WTC11 (cell line): ENCODE data around the gene TIAL1. TPM values are rescaled to one million over a fixed set of nuclear protein-coding genes. Genes with fewer than 3 reads are reported as not detected.

Experiments used
- ATAC-seq: fragments of 200-7000 bp; cut with Tn5 transposase; 2 replicates; pipeline ENCODE4 v1.10.0; 2021; ENCODE audit warnings: mild to moderate bottlenecking, moderate library complexity
- CTCF ChIA-PET: fragments of 300-600 bp; sonication (Branson Sonifier 250); formaldehyde crosslinking; loops from one replicate; lab custom pipeline; 2021; ENCODE audit warnings: antibody characterized with exemption; lab: Charles Lee
- POLR2A ChIA-PET: fragments of 350-600 bp; sonication (Branson Sonifier 250); formaldehyde crosslinking; loops from one replicate; lab custom pipeline; 2021; ENCODE audit warnings: antibody characterized with exemption; lab: Charles Lee
- DNase-seq: peaks from one replicate; pipeline ENCODE4 v3.0.0; 2021; ENCODE audit warnings: low spot score
- H3K27ac Mint-ChIP-seq: 2 replicates; pipeline ENCODE4 v1.8.0; 2021; ENCODE audit warnings: mixed read lengths
- H3K27me3 Mint-ChIP-seq: 2 replicates; pipeline ENCODE4 v1.8.0; 2021; ENCODE audit warnings: low read depth, mild to moderate bottlenecking, moderate library complexity, mixed read lengths
- H3K36me3 Mint-ChIP-seq: 2 replicates; pipeline ENCODE4 v1.8.0; 2021; ENCODE audit warnings: mixed read lengths
- H3K4me1 Mint-ChIP-seq: 2 replicates; pipeline ENCODE4 v1.8.0; 2022; ENCODE audit warnings: mixed read lengths
- H3K4me3 Mint-ChIP-seq: 2 replicates; pipeline ENCODE4 v1.8.0; 2021; ENCODE audit warnings: mild to moderate bottlenecking, moderate library complexity, mixed read lengths
- H3K9me3 Mint-ChIP-seq: 2 replicates; pipeline ENCODE4 v1.8.0; 2021; ENCODE audit warnings: mixed read lengths
- ETV6 ChIP-seq: sonication (generic); formaldehyde crosslinking; IDR thresholded peaks from 2 replicates; pipeline ENCODE4 v1.8.1; 2022; ENCODE audit warnings: mild to moderate bottlenecking, missing genetic modification reagents
- FOXP1 ChIP-seq: sonication (generic); formaldehyde crosslinking; IDR thresholded peaks from 2 replicates; pipeline ENCODE4 v1.8.0; 2022; ENCODE audit warnings: missing genetic modification reagents, mild to moderate bottlenecking, moderate library complexity, borderline replicate concordance
- JUN ChIP-seq: sonication (generic); formaldehyde crosslinking; IDR thresholded peaks from 2 replicates; pipeline ENCODE4 v1.8.0; 2023; ENCODE audit warnings: mild to moderate bottlenecking, missing genetic modification reagents
- MXD4 ChIP-seq: fragments of 250-450 bp; sonication (Bioruptor Pico); IDR thresholded peaks from 2 replicates; pipeline ENCODE4 v1.8.0; 2021; ENCODE audit warnings: mild to moderate bottlenecking, moderate library complexity, borderline replicate concordance
- MYBL2 ChIP-seq: sonication (generic); formaldehyde crosslinking; IDR thresholded peaks from 2 replicates; pipeline ENCODE4 v1.8.1; 2023; ENCODE audit warnings: mild to moderate bottlenecking, moderate library complexity, missing genetic modification reagents
- NFATC4 ChIP-seq: fragments of 250-450 bp; sonication (Bioruptor Pico); IDR thresholded peaks from 2 replicates; pipeline ENCODE4 v1.9.0; 2021; ENCODE audit warnings: mild to moderate bottlenecking
- ZNF416 ChIP-seq: fragments of 250-450 bp; sonication (Bioruptor Pico); IDR thresholded peaks from 2 replicates; pipeline ENCODE4 v1.9.0; 2021; ENCODE audit warnings: mild to moderate bottlenecking, inconsistent platforms
- total RNA-seq: library from RNA; stranded (reverse); gene quantifications from 3 replicates; pipeline ENCODE4 v1.2.3, GENCODE V29; 2021
- TF ChIP-seq, protein P1 (sequence below): fragments of 250-450 bp; sonication (Bioruptor Pico); IDR thresholded peaks from 2 replicates; pipeline ENCODE4 v1.8.0; 2021; ENCODE audit warnings: mild to moderate bottlenecking
- TF ChIP-seq, protein P2 (sequence below): sonication (generic); formaldehyde crosslinking; IDR thresholded peaks from 2 replicates; pipeline ENCODE4 v1.8.1; 2022; ENCODE audit warnings: low read depth, missing genetic modification reagents, borderline replicate concordance
- TF ChIP-seq, protein P3 (sequence below): sonication (generic); formaldehyde crosslinking; IDR thresholded peaks from 2 replicates; pipeline ENCODE4 v1.8.1; 2022; ENCODE audit warnings: mild to moderate bottlenecking, missing genetic modification reagents, moderate library complexity, borderline replicate concordance
- TF ChIP-seq, protein P4 (sequence below): fragments of 200-600 bp; IDR thresholded peaks from 2 replicates; pipeline ENCODE4 v1.8.0; 2022; ENCODE audit warnings: antibody characterized with exemption
- TF ChIP-seq, protein P5 (sequence below): fragments of 250-450 bp; sonication (Bioruptor Pico); IDR thresholded peaks from 2 replicates; pipeline ENCODE4 v1.9.0; 2021; ENCODE audit warnings: moderate library complexity, mild to moderate bottlenecking, inconsistent platforms, borderline replicate concordance
- TF ChIP-seq, protein P6 (sequence below): sonication (generic); formaldehyde crosslinking; IDR thresholded peaks from 2 replicates; pipeline ENCODE4 v1.8.0; 2023; ENCODE audit warnings: mild to moderate bottlenecking, missing genetic modification reagents
- TF ChIP-seq, protein P7 (sequence below): sonication (generic); formaldehyde crosslinking; IDR thresholded peaks from 2 replicates; pipeline ENCODE4 v1.8.0; 2023; ENCODE audit warnings: missing genetic modification reagents, mild to moderate bottlenecking, borderline replicate concordance
- TF ChIP-seq, protein P8 (sequence below): sonication (generic); formaldehyde crosslinking; IDR thresholded peaks from 2 replicates; pipeline ENCODE4 v1.8.1; 2022; ENCODE audit warnings: low read depth, mild to moderate bottlenecking, moderate library complexity, missing genetic modification reagents, borderline replicate concordance
- TF ChIP-seq, protein P9 (sequence below): sonication (generic); formaldehyde crosslinking; IDR thresholded peaks from 2 replicates; pipeline ENCODE4 v1.8.0; 2022; ENCODE audit warnings: mild to moderate bottlenecking, missing genetic modification reagents

Gene TIAL1
- total RNA-seq, 1 experiment from 2014 or later, result 170 TPM

DNA sequence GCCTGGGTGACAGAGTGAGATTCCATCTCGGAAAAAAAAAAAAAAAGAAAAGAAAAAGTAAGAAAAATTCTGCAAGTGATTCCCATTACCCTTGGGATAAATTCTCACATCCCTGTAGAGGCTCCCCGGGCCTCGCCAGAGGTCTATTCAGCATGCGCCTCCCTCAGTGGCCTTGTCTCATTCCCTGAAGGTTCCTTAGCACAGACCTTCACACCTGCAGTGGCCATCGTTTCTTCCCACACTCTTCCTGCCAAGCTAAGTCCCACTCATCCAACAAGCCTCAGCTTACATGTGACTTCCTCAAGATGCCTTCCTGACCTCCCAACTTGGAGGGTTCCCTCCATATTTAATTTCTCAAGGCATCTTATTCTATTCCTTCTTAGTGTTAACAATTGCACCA is 33.5 kb upstream of the TIAL1 start:
- TF ChIP-seq, protein P1, sequence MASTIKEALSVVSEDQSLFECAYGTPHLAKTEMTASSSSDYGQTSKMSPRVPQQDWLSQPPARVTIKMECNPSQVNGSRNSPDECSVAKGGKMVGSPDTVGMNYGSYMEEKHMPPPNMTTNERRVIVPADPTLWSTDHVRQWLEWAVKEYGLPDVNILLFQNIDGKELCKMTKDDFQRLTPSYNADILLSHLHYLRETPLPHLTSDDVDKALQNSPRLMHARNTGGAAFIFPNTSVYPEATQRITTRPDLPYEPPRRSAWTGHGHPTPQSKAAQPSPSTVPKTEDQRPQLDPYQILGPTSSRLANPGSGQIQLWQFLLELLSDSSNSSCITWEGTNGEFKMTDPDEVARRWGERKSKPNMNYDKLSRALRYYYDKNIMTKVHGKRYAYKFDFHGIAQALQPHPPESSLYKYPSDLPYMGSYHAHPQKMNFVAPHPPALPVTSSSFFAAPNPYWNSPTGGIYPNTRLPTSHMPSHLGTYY (CRISPR knock-in tag), result no peak
- TF ChIP-seq JUN (CRISPR knock-in tag) (no peak), NFATC4 (CRISPR knock-in tag) (no peak)
- TF ChIP-seq, protein P2, sequence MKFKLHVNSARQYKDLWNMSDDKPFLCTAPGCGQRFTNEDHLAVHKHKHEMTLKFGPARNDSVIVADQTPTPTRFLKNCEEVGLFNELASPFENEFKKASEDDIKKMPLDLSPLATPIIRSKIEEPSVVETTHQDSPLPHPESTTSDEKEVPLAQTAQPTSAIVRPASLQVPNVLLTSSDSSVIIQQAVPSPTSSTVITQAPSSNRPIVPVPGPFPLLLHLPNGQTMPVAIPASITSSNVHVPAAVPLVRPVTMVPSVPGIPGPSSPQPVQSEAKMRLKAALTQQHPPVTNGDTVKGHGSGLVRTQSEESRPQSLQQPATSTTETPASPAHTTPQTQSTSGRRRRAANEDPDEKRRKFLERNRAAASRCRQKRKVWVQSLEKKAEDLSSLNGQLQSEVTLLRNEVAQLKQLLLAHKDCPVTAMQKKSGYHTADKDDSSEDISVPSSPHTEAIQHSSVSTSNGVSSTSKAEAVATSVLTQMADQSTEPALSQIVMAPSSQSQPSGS (CRISPR knock-in tag), result no peak
- Mint-ChIP-seq H3K4me1 (no peaks in the 10 kb centered on the region), H3K36me3 (no peaks in the 10 kb centered on the region), H3K4me3 (no peak overlapping the region), H3K27me3 (no peaks in the 10 kb centered on the region), H3K9me3 (no peaks in the 10 kb centered on the region), H3K27ac (no peak overlapping the region)
- ATAC-seq (no peak), DNase-seq (no peak)
- CTCF ChIA-PET, result interaction anchor here (0.9 kb wide), 1 partner anchor 57 kb away, joined by 3 read pairs; no protein-coding TSS in a partner anchor
- POLR2A ChIA-PET, result no interaction called here

DNA sequence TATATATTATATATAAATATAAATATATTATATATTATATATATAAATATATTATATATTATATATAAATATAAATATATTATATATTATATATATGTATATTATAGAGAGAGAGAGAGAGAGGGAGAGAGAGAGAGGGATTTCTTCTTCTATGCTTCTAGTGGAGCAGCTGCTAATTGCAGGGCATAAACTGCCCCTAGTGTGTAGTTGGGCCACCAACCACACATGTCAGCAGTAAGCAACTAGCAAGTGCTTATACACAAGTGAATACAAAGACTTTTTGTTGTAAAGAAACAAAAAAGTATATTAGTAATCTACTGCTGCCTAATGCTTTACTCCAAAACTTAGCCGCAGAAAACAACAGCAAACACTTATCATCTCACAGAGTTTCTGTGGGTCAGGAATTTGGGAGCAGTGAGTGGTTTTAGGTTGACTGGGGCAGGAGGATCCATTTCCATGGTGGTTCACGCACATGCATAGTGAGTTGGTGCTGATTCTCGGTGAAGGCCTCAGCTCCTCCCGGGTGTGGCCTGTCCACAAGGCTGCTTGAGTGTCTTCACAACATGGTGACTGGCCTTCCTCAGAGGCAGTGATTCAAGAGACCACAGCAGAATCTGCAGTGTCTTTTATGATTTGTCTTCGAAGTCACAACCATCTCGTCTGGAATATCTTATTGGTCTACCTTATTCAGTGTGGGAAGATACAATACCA is 29.0 kb upstream of the TIAL1 start:
- Mint-ChIP-seq H3K36me3 (no peaks in the 10 kb centered on the region), H3K27ac (no peak overlapping the region), H3K27me3 (no peaks in the 10 kb centered on the region; the same call in 1 of the 2 replicates), H3K4me3 (no peak overlapping the region), H3K4me1 (peaks cover 4% of the 10 kb centered on the region), H3K9me3 (no peaks in the 10 kb centered on the region)
- no peak; the same call in 1 of the 2 replicates for ATAC-seq
- ChIA-PET CTCF (interaction anchor here (0.7 to 1.4 kb wide), 3 partner anchors 18 to 23 kb away, joined by 3 to 5 read pairs (median 3); no protein-coding TSS in a partner anchor), POLR2A (no interaction called here)
- DNase-seq, result no peak
- TF ChIP-seq ZNF416 (CRISPR knock-in tag) (no peak), MYBL2 (CRISPR knock-in tag) (no peak), MXD4 (CRISPR knock-in tag) (no peak), ETV6 (CRISPR knock-in tag) (no peak), FOXP1 (CRISPR knock-in tag) (no peak)
- TF ChIP-seq, protein P3, sequence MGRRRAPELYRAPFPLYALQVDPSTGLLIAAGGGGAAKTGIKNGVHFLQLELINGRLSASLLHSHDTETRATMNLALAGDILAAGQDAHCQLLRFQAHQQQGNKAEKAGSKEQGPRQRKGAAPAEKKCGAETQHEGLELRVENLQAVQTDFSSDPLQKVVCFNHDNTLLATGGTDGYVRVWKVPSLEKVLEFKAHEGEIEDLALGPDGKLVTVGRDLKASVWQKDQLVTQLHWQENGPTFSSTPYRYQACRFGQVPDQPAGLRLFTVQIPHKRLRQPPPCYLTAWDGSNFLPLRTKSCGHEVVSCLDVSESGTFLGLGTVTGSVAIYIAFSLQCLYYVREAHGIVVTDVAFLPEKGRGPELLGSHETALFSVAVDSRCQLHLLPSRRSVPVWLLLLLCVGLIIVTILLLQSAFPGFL (CRISPR knock-in tag), result no peak
- TF ChIP-seq, protein P4, sequence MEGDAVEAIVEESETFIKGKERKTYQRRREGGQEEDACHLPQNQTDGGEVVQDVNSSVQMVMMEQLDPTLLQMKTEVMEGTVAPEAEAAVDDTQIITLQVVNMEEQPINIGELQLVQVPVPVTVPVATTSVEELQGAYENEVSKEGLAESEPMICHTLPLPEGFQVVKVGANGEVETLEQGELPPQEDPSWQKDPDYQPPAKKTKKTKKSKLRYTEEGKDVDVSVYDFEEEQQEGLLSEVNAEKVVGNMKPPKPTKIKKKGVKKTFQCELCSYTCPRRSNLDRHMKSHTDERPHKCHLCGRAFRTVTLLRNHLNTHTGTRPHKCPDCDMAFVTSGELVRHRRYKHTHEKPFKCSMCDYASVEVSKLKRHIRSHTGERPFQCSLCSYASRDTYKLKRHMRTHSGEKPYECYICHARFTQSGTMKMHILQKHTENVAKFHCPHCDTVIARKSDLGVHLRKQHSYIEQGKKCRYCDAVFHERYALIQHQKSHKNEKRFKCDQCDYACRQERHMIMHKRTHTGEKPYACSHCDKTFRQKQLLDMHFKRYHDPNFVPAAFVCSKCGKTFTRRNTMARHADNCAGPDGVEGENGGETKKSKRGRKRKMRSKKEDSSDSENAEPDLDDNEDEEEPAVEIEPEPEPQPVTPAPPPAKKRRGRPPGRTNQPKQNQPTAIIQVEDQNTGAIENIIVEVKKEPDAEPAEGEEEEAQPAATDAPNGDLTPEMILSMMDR, result no peak
- TF ChIP-seq, protein P5, sequence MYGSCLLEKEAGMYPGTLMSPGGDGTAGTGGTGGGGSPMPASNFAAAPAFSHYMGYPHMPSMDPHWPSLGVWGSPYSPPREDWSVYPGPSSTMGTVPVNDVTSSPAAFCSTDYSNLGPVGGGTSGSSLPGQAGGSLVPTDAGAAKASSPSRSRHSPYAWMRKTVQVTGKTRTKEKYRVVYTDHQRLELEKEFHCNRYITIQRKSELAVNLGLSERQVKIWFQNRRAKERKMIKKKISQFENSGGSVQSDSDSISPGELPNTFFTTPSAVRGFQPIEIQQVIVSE (CRISPR knock-in tag), result no peak
- TF ChIP-seq, protein P6, sequence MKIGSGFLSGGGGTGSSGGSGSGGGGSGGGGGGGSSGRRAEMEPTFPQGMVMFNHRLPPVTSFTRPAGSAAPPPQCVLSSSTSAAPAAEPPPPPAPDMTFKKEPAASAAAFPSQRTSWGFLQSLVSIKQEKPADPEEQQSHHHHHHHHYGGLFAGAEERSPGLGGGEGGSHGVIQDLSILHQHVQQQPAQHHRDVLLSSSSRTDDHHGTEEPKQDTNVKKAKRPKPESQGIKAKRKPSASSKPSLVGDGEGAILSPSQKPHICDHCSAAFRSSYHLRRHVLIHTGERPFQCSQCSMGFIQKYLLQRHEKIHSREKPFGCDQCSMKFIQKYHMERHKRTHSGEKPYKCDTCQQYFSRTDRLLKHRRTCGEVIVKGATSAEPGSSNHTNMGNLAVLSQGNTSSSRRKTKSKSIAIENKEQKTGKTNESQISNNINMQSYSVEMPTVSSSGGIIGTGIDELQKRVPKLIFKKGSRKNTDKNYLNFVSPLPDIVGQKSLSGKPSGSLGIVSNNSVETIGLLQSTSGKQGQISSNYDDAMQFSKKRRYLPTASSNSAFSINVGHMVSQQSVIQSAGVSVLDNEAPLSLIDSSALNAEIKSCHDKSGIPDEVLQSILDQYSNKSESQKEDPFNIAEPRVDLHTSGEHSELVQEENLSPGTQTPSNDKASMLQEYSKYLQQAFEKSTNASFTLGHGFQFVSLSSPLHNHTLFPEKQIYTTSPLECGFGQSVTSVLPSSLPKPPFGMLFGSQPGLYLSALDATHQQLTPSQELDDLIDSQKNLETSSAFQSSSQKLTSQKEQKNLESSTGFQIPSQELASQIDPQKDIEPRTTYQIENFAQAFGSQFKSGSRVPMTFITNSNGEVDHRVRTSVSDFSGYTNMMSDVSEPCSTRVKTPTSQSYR (CRISPR knock-in tag), result no peak
- TF ChIP-seq, protein P7, sequence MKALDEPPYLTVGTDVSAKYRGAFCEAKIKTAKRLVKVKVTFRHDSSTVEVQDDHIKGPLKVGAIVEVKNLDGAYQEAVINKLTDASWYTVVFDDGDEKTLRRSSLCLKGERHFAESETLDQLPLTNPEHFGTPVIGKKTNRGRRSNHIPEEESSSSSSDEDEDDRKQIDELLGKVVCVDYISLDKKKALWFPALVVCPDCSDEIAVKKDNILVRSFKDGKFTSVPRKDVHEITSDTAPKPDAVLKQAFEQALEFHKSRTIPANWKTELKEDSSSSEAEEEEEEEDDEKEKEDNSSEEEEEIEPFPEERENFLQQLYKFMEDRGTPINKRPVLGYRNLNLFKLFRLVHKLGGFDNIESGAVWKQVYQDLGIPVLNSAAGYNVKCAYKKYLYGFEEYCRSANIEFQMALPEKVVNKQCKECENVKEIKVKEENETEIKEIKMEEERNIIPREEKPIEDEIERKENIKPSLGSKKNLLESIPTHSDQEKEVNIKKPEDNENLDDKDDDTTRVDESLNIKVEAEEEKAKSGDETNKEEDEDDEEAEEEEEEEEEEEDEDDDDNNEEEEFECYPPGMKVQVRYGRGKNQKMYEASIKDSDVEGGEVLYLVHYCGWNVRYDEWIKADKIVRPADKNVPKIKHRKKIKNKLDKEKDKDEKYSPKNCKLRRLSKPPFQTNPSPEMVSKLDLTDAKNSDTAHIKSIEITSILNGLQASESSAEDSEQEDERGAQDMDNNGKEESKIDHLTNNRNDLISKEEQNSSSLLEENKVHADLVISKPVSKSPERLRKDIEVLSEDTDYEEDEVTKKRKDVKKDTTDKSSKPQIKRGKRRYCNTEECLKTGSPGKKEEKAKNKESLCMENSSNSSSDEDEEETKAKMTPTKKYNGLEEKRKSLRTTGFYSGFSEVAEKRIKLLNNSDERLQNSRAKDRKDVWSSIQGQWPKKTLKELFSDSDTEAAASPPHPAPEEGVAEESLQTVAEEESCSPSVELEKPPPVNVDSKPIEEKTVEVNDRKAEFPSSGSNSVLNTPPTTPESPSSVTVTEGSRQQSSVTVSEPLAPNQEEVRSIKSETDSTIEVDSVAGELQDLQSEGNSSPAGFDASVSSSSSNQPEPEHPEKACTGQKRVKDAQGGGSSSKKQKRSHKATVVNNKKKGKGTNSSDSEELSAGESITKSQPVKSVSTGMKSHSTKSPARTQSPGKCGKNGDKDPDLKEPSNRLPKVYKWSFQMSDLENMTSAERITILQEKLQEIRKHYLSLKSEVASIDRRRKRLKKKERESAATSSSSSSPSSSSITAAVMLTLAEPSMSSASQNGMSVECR (CRISPR knock-in tag), result no peak
- TF ChIP-seq, protein P8, sequence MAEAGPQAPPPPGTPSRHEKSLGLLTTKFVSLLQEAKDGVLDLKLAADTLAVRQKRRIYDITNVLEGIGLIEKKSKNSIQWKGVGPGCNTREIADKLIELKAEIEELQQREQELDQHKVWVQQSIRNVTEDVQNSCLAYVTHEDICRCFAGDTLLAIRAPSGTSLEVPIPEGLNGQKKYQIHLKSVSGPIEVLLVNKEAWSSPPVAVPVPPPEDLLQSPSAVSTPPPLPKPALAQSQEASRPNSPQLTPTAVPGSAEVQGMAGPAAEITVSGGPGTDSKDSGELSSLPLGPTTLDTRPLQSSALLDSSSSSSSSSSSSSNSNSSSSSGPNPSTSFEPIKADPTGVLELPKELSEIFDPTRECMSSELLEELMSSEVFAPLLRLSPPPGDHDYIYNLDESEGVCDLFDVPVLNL, result no peak
- TF ChIP-seq, protein P9, sequence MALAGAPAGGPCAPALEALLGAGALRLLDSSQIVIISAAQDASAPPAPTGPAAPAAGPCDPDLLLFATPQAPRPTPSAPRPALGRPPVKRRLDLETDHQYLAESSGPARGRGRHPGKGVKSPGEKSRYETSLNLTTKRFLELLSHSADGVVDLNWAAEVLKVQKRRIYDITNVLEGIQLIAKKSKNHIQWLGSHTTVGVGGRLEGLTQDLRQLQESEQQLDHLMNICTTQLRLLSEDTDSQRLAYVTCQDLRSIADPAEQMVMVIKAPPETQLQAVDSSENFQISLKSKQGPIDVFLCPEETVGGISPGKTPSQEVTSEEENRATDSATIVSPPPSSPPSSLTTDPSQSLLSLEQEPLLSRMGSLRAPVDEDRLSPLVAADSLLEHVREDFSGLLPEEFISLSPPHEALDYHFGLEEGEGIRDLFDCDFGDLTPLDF (CRISPR knock-in tag), result no peak
